ENCODE results near the gene KICS2.
"Not testable (repeated sequence)": the region's sequence is repeated elsewhere in the genome, so short reads cannot be mapped to it uniquely, and the experiment has no call there.

KICS2 gene

DNA sequence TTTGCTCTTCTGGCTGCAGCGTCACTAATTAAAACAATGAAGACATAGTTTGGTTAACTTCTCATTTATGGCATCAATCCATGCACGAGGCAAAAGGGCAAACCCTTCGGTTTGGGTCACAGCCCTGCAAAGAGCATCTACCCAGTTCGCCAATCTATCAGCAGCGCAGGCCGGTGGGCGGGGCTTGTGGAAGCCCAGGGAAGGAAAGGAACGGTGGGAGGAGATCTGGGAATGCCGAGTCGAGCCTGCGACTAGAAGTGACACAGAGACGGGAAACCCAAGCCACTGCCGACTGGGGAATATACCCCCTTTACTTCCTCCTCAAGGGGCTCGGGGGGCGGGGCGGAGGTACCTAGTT, 466 bp downstream of the KICS2 start:
- TF ChIP-seq, protein P1, sequence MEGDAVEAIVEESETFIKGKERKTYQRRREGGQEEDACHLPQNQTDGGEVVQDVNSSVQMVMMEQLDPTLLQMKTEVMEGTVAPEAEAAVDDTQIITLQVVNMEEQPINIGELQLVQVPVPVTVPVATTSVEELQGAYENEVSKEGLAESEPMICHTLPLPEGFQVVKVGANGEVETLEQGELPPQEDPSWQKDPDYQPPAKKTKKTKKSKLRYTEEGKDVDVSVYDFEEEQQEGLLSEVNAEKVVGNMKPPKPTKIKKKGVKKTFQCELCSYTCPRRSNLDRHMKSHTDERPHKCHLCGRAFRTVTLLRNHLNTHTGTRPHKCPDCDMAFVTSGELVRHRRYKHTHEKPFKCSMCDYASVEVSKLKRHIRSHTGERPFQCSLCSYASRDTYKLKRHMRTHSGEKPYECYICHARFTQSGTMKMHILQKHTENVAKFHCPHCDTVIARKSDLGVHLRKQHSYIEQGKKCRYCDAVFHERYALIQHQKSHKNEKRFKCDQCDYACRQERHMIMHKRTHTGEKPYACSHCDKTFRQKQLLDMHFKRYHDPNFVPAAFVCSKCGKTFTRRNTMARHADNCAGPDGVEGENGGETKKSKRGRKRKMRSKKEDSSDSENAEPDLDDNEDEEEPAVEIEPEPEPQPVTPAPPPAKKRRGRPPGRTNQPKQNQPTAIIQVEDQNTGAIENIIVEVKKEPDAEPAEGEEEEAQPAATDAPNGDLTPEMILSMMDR (IDR thresholded peaks at IDR 0.05; ENCODE audit: low read depth, low read length): no peak
- H3K4me3 ChIP-seq (ENCODE audit: low read depth, low read length): peak overlapping the region; percentile 89
- DNase-seq (ENCODE audit: low read depth, low spot score): peak; percentile 78
- in situ Hi-C loops (cut with HindIII; ENCODE audit: low sequenced_read_pairs): no loop called here

DNA sequence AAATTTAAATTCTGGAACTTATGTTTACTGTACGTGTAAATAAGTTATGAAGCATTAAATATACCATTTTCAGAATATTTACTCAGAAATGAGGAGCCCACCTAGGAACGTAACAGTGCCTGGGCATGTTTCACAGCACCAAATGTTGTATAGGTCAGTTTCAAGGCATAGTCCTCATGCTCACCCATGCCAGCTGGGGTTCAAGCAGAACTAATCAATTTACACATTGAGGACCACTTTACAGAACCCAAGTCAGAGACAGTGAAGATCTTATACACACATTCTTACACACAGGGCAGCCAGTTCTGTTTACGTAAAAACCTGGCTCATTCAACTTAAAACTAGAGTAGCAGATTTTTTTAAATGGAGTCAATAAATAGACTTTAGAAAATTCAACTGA, 2.0 kb downstream of the KICS2 start:
- no peak overlapping the region for H3K4me3 ChIP-seq (ENCODE audit: low read depth, low read length)
- in situ Hi-C loops (cut with HindIII; ENCODE audit: low sequenced_read_pairs): no loop called here
- no peak for DNase-seq (ENCODE audit: low read depth, low spot score)
- TF ChIP-seq, protein P1 (IDR thresholded peaks at IDR 0.05; ENCODE audit: low read depth, low read length): no peak

DNA sequence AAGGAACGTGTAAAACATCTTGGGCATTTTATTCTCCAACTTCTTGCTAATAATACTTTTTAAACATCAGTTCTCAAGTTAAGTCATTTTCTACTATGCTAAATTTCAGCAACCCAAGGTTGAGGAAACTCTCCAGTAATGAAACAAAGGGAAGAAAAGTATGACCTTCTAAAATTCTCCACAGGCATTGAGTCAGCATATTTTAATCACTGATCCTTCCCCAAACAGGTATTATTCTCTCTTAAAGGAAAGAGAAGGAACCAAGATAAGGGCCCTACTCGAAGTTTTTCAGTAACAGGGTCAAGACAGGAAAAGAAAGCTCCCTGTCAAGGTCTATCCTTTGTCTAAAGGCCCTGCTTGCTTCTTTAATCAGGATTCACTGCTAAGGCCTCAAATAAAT, 3.0 kb downstream of the KICS2 start:
- no peak for DNase-seq (ENCODE audit: low read depth, low spot score)
- H3K4me3 ChIP-seq (ENCODE audit: low read depth, low read length): no peak overlapping the region
- TF ChIP-seq, protein P1 (IDR thresholded peaks at IDR 0.05; ENCODE audit: low read depth, low read length): no peak
- in situ Hi-C loops (cut with HindIII; ENCODE audit: low sequenced_read_pairs): no loop called here

DNA sequence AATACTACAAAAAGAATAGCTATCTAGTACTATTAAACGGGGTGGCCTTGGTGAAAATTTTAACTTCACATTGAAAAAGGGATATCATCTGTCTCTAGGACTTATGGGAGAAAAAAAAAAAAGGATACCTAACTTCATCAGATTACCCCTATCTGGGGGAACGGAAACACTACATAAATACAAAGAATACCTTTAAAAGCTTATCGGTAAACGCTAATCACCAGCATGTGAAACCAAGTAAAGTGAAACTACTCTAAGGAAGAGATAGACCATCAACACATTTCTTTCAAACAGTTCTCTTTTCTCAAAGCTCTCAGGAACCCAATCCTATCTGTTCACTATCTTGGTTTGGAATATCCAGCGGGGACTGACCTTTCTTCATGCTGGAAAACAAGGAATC, 3.5 kb downstream of the KICS2 start:
- DNase-seq (ENCODE audit: low read depth, low spot score): no peak
- in situ Hi-C loops (cut with HindIII; ENCODE audit: low sequenced_read_pairs): no loop called here
- TF ChIP-seq, protein P1 (IDR thresholded peaks at IDR 0.05; ENCODE audit: low read depth, low read length): no peak
- H3K4me3 ChIP-seq (ENCODE audit: low read depth, low read length): no peak overlapping the region

DNA sequence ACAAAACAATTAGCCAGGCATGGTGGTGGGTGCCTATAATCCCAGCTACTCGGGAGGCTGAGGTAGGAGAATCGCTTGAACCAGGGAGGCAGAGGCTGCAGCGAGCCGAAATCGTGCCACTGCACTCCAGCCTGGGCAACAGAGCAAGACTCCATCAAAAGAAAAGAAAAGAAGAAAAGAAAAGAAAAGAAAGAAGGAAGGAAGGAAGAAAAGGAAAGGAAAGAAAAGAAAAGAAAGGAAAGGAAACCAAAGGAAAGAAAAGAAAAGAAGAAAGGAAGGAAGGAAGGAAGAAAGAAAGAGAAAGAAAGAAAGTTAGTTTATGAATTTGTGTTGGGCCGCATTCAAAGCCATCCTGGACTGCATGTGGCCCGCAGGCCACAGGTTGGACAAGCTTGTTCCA, 4.5 kb downstream of the KICS2 start:
- DNase-seq (ENCODE audit: low read depth, low spot score); in situ Hi-C loops (cut with HindIII; ENCODE audit: low sequenced_read_pairs): not testable (repeated sequence)

DNA sequence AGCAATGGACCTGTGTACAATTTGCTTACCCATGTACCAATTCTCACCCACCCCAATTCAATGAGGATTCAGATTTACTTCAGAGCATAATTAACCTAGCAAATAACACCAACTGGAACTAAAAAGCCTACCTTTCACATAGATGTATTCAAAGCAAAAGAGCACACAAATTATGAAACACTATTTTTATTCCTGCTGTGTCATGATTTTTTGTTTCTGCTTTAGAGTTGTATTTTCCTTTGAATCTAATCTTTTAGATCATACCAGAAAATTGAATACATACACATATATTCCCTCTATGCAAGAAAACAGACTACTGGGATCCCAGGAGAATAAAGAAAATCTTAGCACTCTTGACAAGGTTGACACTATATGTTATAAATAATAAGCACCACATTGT, 5.9 kb downstream of the KICS2 start:
- in situ Hi-C loops (cut with HindIII; ENCODE audit: low sequenced_read_pairs): no loop called here
- H3K4me3 ChIP-seq (ENCODE audit: low read depth, low read length): no peak overlapping the region
- TF ChIP-seq, protein P1 (IDR thresholded peaks at IDR 0.05; ENCODE audit: low read depth, low read length): no peak
- no peak for DNase-seq (ENCODE audit: low read depth, low spot score)

More for the DNA sequence above, 4.5 kb downstream of the KICS2 start:
- not testable (repeated sequence) for H3K4me3 ChIP-seq (ENCODE audit: low read depth, low read length)

DNA sequence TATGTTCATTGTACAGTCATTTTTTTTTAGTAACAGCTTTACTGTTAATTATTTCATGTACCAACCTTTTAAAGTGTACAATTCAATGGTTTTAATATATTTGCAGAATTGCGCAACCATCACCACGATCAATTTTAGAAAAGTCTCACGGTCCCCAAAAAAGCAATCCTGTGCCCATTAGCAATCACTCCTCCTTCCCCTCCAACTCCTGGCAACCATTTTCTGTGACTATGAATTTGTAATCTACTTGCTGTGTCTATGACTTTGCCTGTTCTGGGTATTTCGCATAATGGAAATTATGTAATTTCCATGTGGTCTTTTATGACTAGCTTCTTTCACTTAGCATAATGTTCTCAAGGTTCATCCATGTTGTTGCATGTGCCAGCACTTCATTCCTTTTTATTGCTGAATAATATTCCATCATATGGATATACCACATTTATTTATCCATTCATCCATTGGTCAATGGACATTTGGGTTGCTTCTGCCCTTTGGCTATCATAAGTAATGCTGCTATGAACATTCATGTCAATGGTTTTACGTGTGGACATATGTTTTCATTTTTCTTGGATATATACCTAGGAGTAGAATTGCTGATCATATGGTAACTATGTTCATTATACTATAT, 9.9 kb downstream of the KICS2 start:
- no peak overlapping the region for H3K4me3 ChIP-seq (ENCODE audit: low read depth, low read length)
- TF ChIP-seq, protein P1 (IDR thresholded peaks at IDR 0.05; ENCODE audit: low read depth, low read length): no peak
- in situ Hi-C loops (cut with HindIII; ENCODE audit: low sequenced_read_pairs): no loop called here

More for the DNA sequence above, 9.9 kb downstream of the KICS2 start:
- DNase-seq (ENCODE audit: low read depth, low spot score): no peak
